SK-N-SH (cell line): Measurements from ENCODE around the gene KLF3. TPM values are rescaled to one million over a fixed set of nuclear protein-coding genes. Genes with fewer than 3 reads are reported as not detected.

Source experiments
- CTCF ChIA-PET: fragments of 300-600, 350-600 bp; formaldehyde crosslinking; extraction: SDS; loops from one replicate; lab custom pipeline; 2021; lab: Yijun Ruan, JAX
- POLR2A ChIA-PET: fragments of 350-600 bp; sonication (Branson Sonifier 250); formaldehyde crosslinking; extraction: SDS; loops from one replicate; lab custom pipeline; 2020; ENCODE audit warnings: antibody characterized with exemption, inconsistent platforms; lab: Yijun Ruan, JAX
- DNase-seq: peaks from one replicate; pipeline ENCODE4 v3.0.0; 2012
- H2AFZ ChIP-seq: fragments of 200-600 bp; sonication (generic); 2 replicates; pipeline ENCODE4 v1.8.1; 2016; ENCODE audit warnings: antibody characterized with exemption, mild to moderate bottlenecking, low read depth
- H3F3A ChIP-seq: fragments of 200-600 bp; sonication (generic); replicated peaks from 2 replicates; pipeline ENCODE3; 2016; ENCODE audit warnings: antibody characterized with exemption, mild to moderate bottlenecking; ENCODE audit not compliant: insufficient read depth
- H3K27ac ChIP-seq, 2 experiments: fragments of 200-500 bp in 1 of 2; fragments of 200-600 bp in 1 of 2; sonication (Bioruptor generic) in 1 of 2; sonication (generic), shearing (Covaris generic) in 1 of 2; 2 replicates each; pipeline versions ENCODE4 v1.5.1 to v1.6.1; 2014 to 2016; ENCODE audit warnings: low read depth in 2 of 2, inconsistent platforms in 1 of 2, low read length in 1 of 2, mild to moderate bottlenecking in 1 of 2, mixed read lengths in 1 of 2
- H3K27me3 ChIP-seq: fragments of 200-600 bp; sonication (generic), shearing (Covaris generic); 2 replicates; pipeline ENCODE4 v1.6.1; 2016; ENCODE audit warnings: mixed run types; ENCODE audit not compliant: insufficient read depth
- H3K36me3 ChIP-seq, 2 experiments: fragments of 200-500 bp in 1 of 2; fragments of 200-600 bp in 1 of 2; sonication (Bioruptor generic) in 1 of 2; sonication (generic) in 1 of 2; replicated peaks in 1 of 2; 2 replicates each; pipeline versions ENCODE3 to v1.5.1; 2014 to 2016; ENCODE audit warnings: low read length in 1 of 2, mild to moderate bottlenecking in 1 of 2; ENCODE audit not compliant: insufficient read depth in 2 of 2, control insufficient read depth in 1 of 2
- H3K4me1 ChIP-seq, 2 experiments: fragments of 200-500 bp in 1 of 2; fragments of 200-600 bp in 1 of 2; sonication (Bioruptor generic) in 1 of 2; sonication (generic), shearing (Covaris generic) in 1 of 2; 2 replicates each; pipeline versions ENCODE4 v1.5.1 to v1.6.1; 2014 to 2016; ENCODE audit warnings: low read depth in 1 of 2, low read length in 1 of 2, mixed run types in 1 of 2; ENCODE audit not compliant: insufficient read depth in 2 of 2, control insufficient read depth in 1 of 2
- H3K4me2 ChIP-seq: fragments of 200-600 bp; sonication (generic), shearing (Covaris generic); 2 replicates; pipeline ENCODE4 v1.6.1; 2017; ENCODE audit warnings: mixed run types
- H3K4me3 ChIP-seq, 2 experiments: fragments of 200-500 bp in 1 of 2; fragments of 200-600 bp in 1 of 2; sonication (Bioruptor generic) in 1 of 2; sonication (generic), shearing (Covaris generic) in 1 of 2; 2 replicates each; pipeline versions ENCODE4 v1.5.1 to v1.8.1; 2014 to 2016; ENCODE audit warnings: low read depth in 2 of 2, inconsistent platforms in 1 of 2, low read length in 1 of 2, mild to moderate bottlenecking in 1 of 2, mixed read lengths in 1 of 2, moderate library complexity in 1 of 2
- H3K79me2 ChIP-seq: fragments of 200-600 bp; sonication (generic); 2 replicates; pipeline ENCODE4 v1.8.1; 2017; ENCODE audit warnings: mild to moderate bottlenecking; ENCODE audit not compliant: insufficient read depth
- H3K9ac ChIP-seq: fragments of 200-600 bp; sonication (generic); 2 replicates; pipeline ENCODE4 v1.6.1; 2017; ENCODE audit warnings: mixed run types
- H3K9me2 ChIP-seq: fragments of 200-600 bp; sonication (generic); 2 replicates; pipeline ENCODE4 v1.6.1; 2017; ENCODE audit warnings: mixed run types
- H3K9me3 ChIP-seq: fragments of 200-600 bp; sonication (generic); 2 replicates; pipeline ENCODE4 v1.6.1; 2017; ENCODE audit warnings: mixed run types, mild to moderate bottlenecking, moderate library complexity
- H4K20me1 ChIP-seq: fragments of 200-600 bp; sonication (generic); 2 replicates; pipeline ENCODE4 v1.6.1; 2017; ENCODE audit warnings: mild to moderate bottlenecking, mixed run types; ENCODE audit not compliant: insufficient read depth
- CHD2 ChIP-seq: fragments of 150-350 bp; IDR thresholded peaks from 2 replicates; pipeline ENCODE4 v1.6.1; 2018; ENCODE audit warnings: low read length; ENCODE audit not compliant: partially characterized antibody
- EZH2phosphoT487 ChIP-seq: fragments of 200-600 bp; sonication (generic); IDR thresholded peaks from 2 replicates; pipeline ENCODE4 v1.6.1; 2017; ENCODE audit warnings: low read depth, mixed run types, mild to moderate bottlenecking, antibody characterized with exemption, moderate library complexity, borderline replicate concordance
- FOXM1 ChIP-seq: IDR thresholded peaks from 2 replicates; pipeline ENCODE4 v1.4.0; 2012; ENCODE audit warnings: low read depth, mild to moderate bottlenecking
- GABPA ChIP-seq: IDR thresholded peaks from 2 replicates; pipeline ENCODE4 v1.4.0; 2012; ENCODE audit warnings: low read depth, mild to moderate bottlenecking
- GATA2 ChIP-seq: sonication (generic); formaldehyde crosslinking; IDR thresholded peaks from 2 replicates; pipeline ENCODE4 v1.5.0; 2020; ENCODE audit warnings: mild to moderate bottlenecking, missing genetic modification reagents
- JUND ChIP-seq: IDR thresholded peaks from 2 replicates; pipeline ENCODE4 v1.4.0; 2012
- MXI1 ChIP-seq: IDR thresholded peaks from 2 replicates; pipeline ENCODE4 v1.6.1; 2012; ENCODE audit warnings: mild to moderate bottlenecking, low read depth, low read length, improper control_type of control experiment
- RCOR1 ChIP-seq: fragments of 150-350 bp; IDR thresholded peaks from 2 replicates; pipeline ENCODE4 v1.6.1; 2017; ENCODE audit warnings: antibody characterized with exemption, low read length
- REST ChIP-seq: IDR thresholded peaks from 2 replicates; pipeline ENCODE4 v1.6.1; 2012; ENCODE audit warnings: mild to moderate bottlenecking, low read depth, low read length, moderate library complexity
- RXRA ChIP-seq: IDR thresholded peaks from 2 replicates; pipeline ENCODE4 v1.4.0; 2012; ENCODE audit warnings: low read depth, mild to moderate bottlenecking, borderline replicate concordance
- SIN3A ChIP-seq: IDR thresholded peaks from 2 replicates; pipeline ENCODE4 v1.6.1; 2012; ENCODE audit warnings: low read depth, mild to moderate bottlenecking, low read length, moderate library complexity, borderline replicate concordance
- TAF1 ChIP-seq: IDR thresholded peaks from 2 replicates; pipeline ENCODE4 v1.6.1; 2012; ENCODE audit warnings: low read depth, mild to moderate bottlenecking, low read length, moderate library complexity, borderline replicate concordance
- TCF12 ChIP-seq: IDR thresholded peaks from 2 replicates; pipeline ENCODE4 v1.4.0; 2012
- WGBS: methylation state at CpG from one replicate; pipeline ENCODE4 v1.1.6; 2017; ENCODE audit warnings: low lambda C conversion rate; 5-methylcytosine and 5-hydroxymethylcytosine counted together
- polyA plus RNA-seq, 3 experiments: library from polyadenylated mRNA; depleted of rRNA; stranded (reverse); fragments of >200 nt; gene quantifications; 2 replicates each; pipeline ENCODE4 v1.2.3, GENCODE V29; 2012
- TF ChIP-seq, protein P1 (sequence below): fragments of 150-350 bp; IDR thresholded peaks from 2 replicates; pipeline ENCODE4 v1.6.1; 2017; ENCODE audit warnings: antibody characterized with exemption, low read length, low read depth, borderline replicate concordance
- TF ChIP-seq, protein P2 (sequence below): IDR thresholded peaks from 2 replicates; pipeline ENCODE4 v1.4.0; 2012; ENCODE audit warnings: low read depth, borderline replicate concordance
- TF ChIP-seq, protein P3 (sequence below): IDR thresholded peaks from 2 replicates; pipeline ENCODE4; 2012

Gene KLF3
- polyA plus RNA-seq, 1 of the 3 experiments (the other 2 are of a cell fraction) = 8.2 TPM

- Histone ChIP-seq H3K9me3 (no peaks in the 10 kb centered on the region), H3K9me2 (no peaks in the 10 kb centered on the region), H3K27ac (no peak overlapping the region), H3K9ac (no peak overlapping the region), H4K20me1 (0 out of 2 replicates have a peak, but pooled peaks cover 4% of the 10 kb centered on the region), H3F3A (peaks cover 20% of the 10 kb centered on the region), H3K36me3 (peaks cover 84 to 95% of the 10 kb centered on the region in 2 experiments), H3K27me3 (no peaks in the 10 kb centered on the region), H3K4me3 (no peak overlapping the region), H2AFZ (no peak overlapping the region), H3K79me2 (peaks cover 9% of the 10 kb centered on the region), H3K4me2 (no peak overlapping the region), H3K4me1 (peaks cover 0 to 8% of the 10 kb centered on the region in 2 experiments; a peak in 2 of 4 replicates)
- CTCF ChIA-PET = interaction anchor here (0.7 to 5.2 kb wide), 5 partner anchors 9 to 642 kb away, joined by 3 to 18 read pairs (median 3); no protein-coding TSS in a partner anchor
- WGBS = 97% methylated on average over 3 of the region's 3 CpGs
- no peak for DNase-seq
- POLR2A ChIA-PET = no interaction called here
- TF ChIP-seq CHD2 (no peak), GABPA (no peak), RXRA (no peak), MXI1 (no peak), TCF12 (no peak), TAF1 (no peak), GATA2 (CRISPR knock-in tag) (no peak), REST (no peak), JUND (no peak), FOXM1 (no peak), SIN3A (no peak), EZH2phosphoT487 (no peak), RCOR1 (no peak)
- TF ChIP-seq, protein P1, sequence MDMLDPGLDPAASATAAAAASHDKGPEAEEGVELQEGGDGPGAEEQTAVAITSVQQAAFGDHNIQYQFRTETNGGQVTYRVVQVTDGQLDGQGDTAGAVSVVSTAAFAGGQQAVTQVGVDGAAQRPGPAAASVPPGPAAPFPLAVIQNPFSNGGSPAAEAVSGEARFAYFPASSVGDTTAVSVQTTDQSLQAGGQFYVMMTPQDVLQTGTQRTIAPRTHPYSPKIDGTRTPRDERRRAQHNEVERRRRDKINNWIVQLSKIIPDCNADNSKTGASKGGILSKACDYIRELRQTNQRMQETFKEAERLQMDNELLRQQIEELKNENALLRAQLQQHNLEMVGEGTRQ = no peak
- TF ChIP-seq, protein P2, sequence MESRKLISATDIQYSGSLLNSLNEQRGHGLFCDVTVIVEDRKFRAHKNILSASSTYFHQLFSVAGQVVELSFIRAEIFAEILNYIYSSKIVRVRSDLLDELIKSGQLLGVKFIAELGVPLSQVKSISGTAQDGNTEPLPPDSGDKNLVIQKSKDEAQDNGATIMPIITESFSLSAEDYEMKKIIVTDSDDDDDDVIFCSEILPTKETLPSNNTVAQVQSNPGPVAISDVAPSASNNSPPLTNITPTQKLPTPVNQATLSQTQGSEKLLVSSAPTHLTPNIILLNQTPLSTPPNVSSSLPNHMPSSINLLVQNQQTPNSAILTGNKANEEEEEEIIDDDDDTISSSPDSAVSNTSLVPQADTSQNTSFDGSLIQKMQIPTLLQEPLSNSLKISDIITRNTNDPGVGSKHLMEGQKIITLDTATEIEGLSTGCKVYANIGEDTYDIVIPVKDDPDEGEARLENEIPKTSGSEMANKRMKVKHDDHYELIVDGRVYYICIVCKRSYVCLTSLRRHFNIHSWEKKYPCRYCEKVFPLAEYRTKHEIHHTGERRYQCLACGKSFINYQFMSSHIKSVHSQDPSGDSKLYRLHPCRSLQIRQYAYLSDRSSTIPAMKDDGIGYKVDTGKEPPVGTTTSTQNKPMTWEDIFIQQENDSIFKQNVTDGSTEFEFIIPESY = no peak
- TF ChIP-seq, protein P3, sequence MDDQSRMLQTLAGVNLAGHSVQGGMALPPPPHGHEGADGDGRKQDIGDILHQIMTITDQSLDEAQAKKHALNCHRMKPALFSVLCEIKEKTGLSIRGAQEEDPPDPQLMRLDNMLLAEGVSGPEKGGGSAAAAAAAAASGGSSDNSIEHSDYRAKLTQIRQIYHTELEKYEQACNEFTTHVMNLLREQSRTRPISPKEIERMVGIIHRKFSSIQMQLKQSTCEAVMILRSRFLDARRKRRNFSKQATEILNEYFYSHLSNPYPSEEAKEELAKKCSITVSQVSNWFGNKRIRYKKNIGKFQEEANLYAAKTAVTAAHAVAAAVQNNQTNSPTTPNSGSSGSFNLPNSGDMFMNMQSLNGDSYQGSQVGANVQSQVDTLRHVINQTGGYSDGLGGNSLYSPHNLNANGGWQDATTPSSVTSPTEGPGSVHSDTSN = no peak
Measured at GRCh38 chr4:38694330-38694729, 30.3 kb downstream of the KLF3 start.
